A549 (cell line): Measurements from ENCODE around the gene PDZD7. TPM values are rescaled to one million over a fixed set of nuclear protein-coding genes. Genes with fewer than 3 reads are reported as not detected.

Source experiments
- ATAC-seq, 2 experiments: fragments of 200-7000 bp in 1 of 2; fragments of >200 bp in 1 of 2; cut with Nextera tagmentation in 1 of 2; cut with Tn5 transposase in 1 of 2; 3 replicates each; pipeline versions ENCODE4 v1.8.0 to v1.9.1; 2018 to 2020; ENCODE audit warnings: mild to moderate bottlenecking in 1 of 2, moderate library complexity in 1 of 2
- CTCF ChIA-PET: fragments of 300-600 bp; sonication (Branson Sonifier 250); formaldehyde crosslinking; extraction: SDS; loops from one replicate; lab custom pipeline; 2021; ENCODE audit warnings: antibody characterized with exemption, inconsistent platforms; lab: Yijun Ruan, JAX
- POLR2A ChIA-PET: fragments of 350-600 bp; formaldehyde crosslinking; extraction: SDS; loops from one replicate; lab custom pipeline; 2021; ENCODE audit warnings: antibody characterized with exemption, inconsistent platforms; lab: Yijun Ruan, JAX
- DNase-seq, 2 experiments: peaks; one replicate each; pipeline versions ENCODE4 v3.0.0 to v3.0.0-alpha.2; 2011 to 2016; ENCODE audit warnings: low read depth in 1 of 2, low spot score in 1 of 2
- FAIRE-seq: peaks from 2 replicates; lab custom pipeline; 2011; peaks lifted over from hg19 to GRCh38; lab: Jason Lieb, UNC
- H3K27ac ChIP-seq, 2 experiments: fragments of >200 bp; sonication (Bioruptor Twin); formaldehyde crosslinking; 3 replicates each; pipeline ENCODE4 v1.5.1; 2016 to 2017
- H3K4me1 ChIP-seq: fragments of >200 bp; sonication (Bioruptor Twin); formaldehyde crosslinking; 3 replicates; pipeline ENCODE4 v1.6.1; 2016
- H3K4me2 ChIP-seq: fragments of >200 bp; sonication (Bioruptor Twin); formaldehyde crosslinking; 3 replicates; pipeline ENCODE4 v1.6.1; 2016
- H3K4me3 ChIP-seq: fragments of >200 bp; sonication (Bioruptor Twin); formaldehyde crosslinking; 3 replicates; pipeline ENCODE4 v1.5.1; 2016
- H3K9me3 ChIP-seq: fragments of >200 bp; sonication (Bioruptor Twin); formaldehyde crosslinking; 3 replicates; pipeline ENCODE4 v1.6.1; 2016
- CBX2 ChIP-seq: fragments of 200-600 bp; sonication (generic); IDR thresholded peaks from 2 replicates; pipeline ENCODE4 v1.6.1; 2016; ENCODE audit warnings: low read depth, mild to moderate bottlenecking, borderline replicate concordance
- FOSL2 ChIP-seq, 2 experiments: fragments of 450-650 bp in 1 of 2; fragments of >200 bp in 1 of 2; sonication (Bioruptor Twin) in 1 of 2; formaldehyde crosslinking; IDR thresholded peaks; 2 replicates each; pipeline versions ENCODE4 v1.5.0 to v1.6.1; 2016 to 2020; ENCODE audit warnings: mild to moderate bottlenecking in 1 of 2, moderate library complexity in 1 of 2
- FOXS1 ChIP-seq: fragments of 250-450 bp; sonication (Bioruptor Pico); IDR thresholded peaks from 2 replicates; pipeline ENCODE4 v1.5.0; 2020; ENCODE audit warnings: mild to moderate bottlenecking, moderate library complexity
- HDAC2 ChIP-seq: fragments of 200-600 bp; sonication (generic); IDR thresholded peaks from 2 replicates; pipeline ENCODE4 v1.6.1; 2016
- HEYL ChIP-seq: fragments of 250-450 bp; sonication (Bioruptor Pico); IDR thresholded peaks from 2 replicates; pipeline ENCODE4 v1.8.0; 2021; ENCODE audit warnings: mild to moderate bottlenecking, moderate library complexity
- HOXB13 ChIP-seq: fragments of 250-450 bp; sonication (Bioruptor Pico); IDR thresholded peaks from 2 replicates; pipeline ENCODE4 v1.5.0; 2020; ENCODE audit warnings: low read depth, mild to moderate bottlenecking, moderate library complexity
- JUNB ChIP-seq: fragments of >200 bp; sonication (Bioruptor Twin); formaldehyde crosslinking; IDR thresholded peaks from 2 replicates; pipeline ENCODE4 v1.6.1; 2016
- MAZ ChIP-seq: fragments of 150-350 bp; IDR thresholded peaks from 2 replicates; pipeline ENCODE4 v1.6.1; 2014; ENCODE audit warnings: antibody characterized with exemption, low read depth, low read length, borderline replicate concordance
- NR3C1 ChIP-seq: fragments of >200 bp; sonication (Bioruptor Twin); formaldehyde crosslinking; IDR thresholded peaks from 3 replicates; pipeline ENCODE4 v1.6.1; 2017
- RAD21 ChIP-seq, 2 experiments: fragments of >200 bp in 1 of 2; sonication (Bioruptor Twin) in 1 of 2; formaldehyde crosslinking in 1 of 2; IDR thresholded peaks in 1 of 2; conservative IDR thresholded peaks in 1 of 2; 2 replicates in 1 of 2; 3 replicates in 1 of 2; pipeline ENCODE4 v1.6.1; 2012 to 2018; ENCODE audit warnings: inconsistent platforms in 1 of 2
- SMC3 ChIP-seq: fragments of >200 bp; sonication (Bioruptor Twin); formaldehyde crosslinking; IDR thresholded peaks from 3 replicates; pipeline ENCODE4 v1.6.1; 2018; ENCODE audit warnings: inconsistent platforms
- SREBF2 ChIP-seq: fragments of 450-650 bp; IDR thresholded peaks from 2 replicates; pipeline ENCODE4 v1.6.1; 2014; ENCODE audit warnings: mild to moderate bottlenecking, moderate library complexity
- ZC3H11A ChIP-seq: fragments of 450-650 bp; IDR thresholded peaks from 2 replicates; pipeline ENCODE4 v1.6.1; 2014; ENCODE audit warnings: antibody characterized with exemption, mild to moderate bottlenecking
- WGBS: methylation state at CpG from one replicate; pipeline ENCODE4 v1.1.6; 2017; ENCODE audit errors: missing lambda C conversion rate; 5-methylcytosine and 5-hydroxymethylcytosine counted together
- polyA plus RNA-seq, 4 experiments: library from polyadenylated mRNA; depleted of rRNA in 3 of 4; stranded (reverse); fragments of >200 nt; fragmentation: RNase III in 1 of 4; extraction: RNeasy Plus Mini Kit Qiagen cat#74134 plus additional on column Dnase treatment in 1 of 4; gene quantifications; 2 replicates in 3 of 4; 3 replicates in 1 of 4; pipeline ENCODE4 v1.2.3, GENCODE V29; 2011 to 2017
- TF ChIP-seq, protein P1 (sequence below): IDR thresholded peaks from 2 replicates; pipeline ENCODE4 v1.6.1; 2012
- TF ChIP-seq, protein P2 (sequence below): fragments of >200 bp; sonication (Bioruptor Twin); formaldehyde crosslinking; IDR thresholded peaks from 3 replicates; pipeline ENCODE4 v1.5.1; 2016
- TF ChIP-seq, protein P3 (sequence below): IDR thresholded peaks from 2 replicates; pipeline ENCODE4 v1.6.1; 2012; ENCODE audit warnings: low read depth, borderline replicate concordance
- TF ChIP-seq, protein P4 (sequence below): IDR thresholded peaks from 2 replicates; pipeline ENCODE4 v1.6.1; 2012
- TF ChIP-seq, protein P5 (sequence below): fragments of >200 bp; sonication (Bioruptor Twin); formaldehyde crosslinking; IDR thresholded peaks from 2 replicates; pipeline ENCODE4 v1.6.1; 2016

Gene PDZD7
- polyA plus RNA-seq, 2 of the 4 experiments (the other 2 are of a cell fraction), result 0.21 to 0.56 TPM

DNA sequence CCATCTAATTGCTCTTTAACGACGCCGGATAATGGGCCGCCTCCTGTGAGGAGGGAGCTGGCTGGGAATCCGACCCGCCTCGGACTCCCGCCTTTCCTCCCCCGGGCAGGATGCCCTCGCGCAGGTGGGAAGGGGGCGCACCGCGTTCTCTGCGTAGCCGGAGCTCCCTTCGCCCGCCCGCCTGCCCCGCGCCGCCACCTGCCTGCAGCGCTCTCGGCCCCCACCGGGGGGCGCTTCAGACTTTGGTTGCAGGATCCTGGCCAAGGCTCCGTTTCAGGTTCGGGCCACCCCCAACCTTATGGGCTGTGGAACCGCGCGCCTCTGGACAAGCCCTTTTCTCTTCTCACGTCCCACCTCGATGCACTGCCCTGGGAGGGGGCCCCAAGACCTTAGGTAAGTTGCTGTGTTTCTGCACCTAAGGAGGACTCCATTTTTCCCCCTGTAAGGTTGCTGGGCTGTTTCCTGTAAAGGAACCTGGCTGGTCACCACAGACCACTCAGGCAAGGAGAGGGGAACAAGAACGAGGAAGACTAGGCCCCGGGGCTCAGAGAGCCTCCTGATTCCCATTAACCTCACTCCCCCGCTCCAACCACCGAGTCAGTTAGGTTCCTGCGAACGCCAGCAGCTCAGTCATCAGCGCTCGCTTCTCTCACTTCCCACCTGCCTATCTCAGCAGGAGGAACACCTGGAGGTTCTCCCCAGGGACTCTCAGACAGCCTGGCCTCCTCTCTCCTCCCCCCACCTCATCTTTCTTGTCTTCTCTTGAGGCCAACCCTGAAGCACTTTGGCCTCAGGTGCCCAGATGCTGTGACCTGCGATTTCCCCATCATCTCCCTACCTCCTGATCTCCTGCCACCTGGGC, 19.5 kb upstream of the PDZD7 start:
- peaks cover 24% of the 10 kb centered on the region for H3K4me1 ChIP-seq
- FAIRE-seq (no peak), DNase-seq (peak in 1 of 2 experiments; percentile 50), ATAC-seq (peak; percentile 83 to 93)
- CTCF ChIA-PET, result interaction anchor here (0.6 to 65.1 kb wide), 18 partner anchors 7 to 747 kb away, joined by 3 to 2364 read pairs (median 4); partner anchors contain the start of genes KAZALD1, LZTS2, PDZD7 and SFXN3
- no peak for TF ChIP-seq ZC3H11A
- no peak for TF ChIP-seq SREBF2
- TF ChIP-seq, protein P1, sequence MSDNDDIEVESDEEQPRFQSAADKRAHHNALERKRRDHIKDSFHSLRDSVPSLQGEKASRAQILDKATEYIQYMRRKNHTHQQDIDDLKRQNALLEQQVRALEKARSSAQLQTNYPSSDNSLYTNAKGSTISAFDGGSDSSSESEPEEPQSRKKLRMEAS, result 0 out of 2 replicates have a peak, but pooled peaks have one; percentile 37
- no peak for TF ChIP-seq JUNB
- TF ChIP-seq, protein P2, sequence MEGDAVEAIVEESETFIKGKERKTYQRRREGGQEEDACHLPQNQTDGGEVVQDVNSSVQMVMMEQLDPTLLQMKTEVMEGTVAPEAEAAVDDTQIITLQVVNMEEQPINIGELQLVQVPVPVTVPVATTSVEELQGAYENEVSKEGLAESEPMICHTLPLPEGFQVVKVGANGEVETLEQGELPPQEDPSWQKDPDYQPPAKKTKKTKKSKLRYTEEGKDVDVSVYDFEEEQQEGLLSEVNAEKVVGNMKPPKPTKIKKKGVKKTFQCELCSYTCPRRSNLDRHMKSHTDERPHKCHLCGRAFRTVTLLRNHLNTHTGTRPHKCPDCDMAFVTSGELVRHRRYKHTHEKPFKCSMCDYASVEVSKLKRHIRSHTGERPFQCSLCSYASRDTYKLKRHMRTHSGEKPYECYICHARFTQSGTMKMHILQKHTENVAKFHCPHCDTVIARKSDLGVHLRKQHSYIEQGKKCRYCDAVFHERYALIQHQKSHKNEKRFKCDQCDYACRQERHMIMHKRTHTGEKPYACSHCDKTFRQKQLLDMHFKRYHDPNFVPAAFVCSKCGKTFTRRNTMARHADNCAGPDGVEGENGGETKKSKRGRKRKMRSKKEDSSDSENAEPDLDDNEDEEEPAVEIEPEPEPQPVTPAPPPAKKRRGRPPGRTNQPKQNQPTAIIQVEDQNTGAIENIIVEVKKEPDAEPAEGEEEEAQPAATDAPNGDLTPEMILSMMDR, result peak; percentile 78
- no peak for TF ChIP-seq FOSL2 (IDR thresholded peaks at IDR 0.05)
- no peak for TF ChIP-seq FOSL2 (CRISPR knock-in tag; IDR thresholded peaks at IDR 0.05)
- peak; percentile 71 for TF ChIP-seq SMC3
- TF ChIP-seq, protein P3, sequence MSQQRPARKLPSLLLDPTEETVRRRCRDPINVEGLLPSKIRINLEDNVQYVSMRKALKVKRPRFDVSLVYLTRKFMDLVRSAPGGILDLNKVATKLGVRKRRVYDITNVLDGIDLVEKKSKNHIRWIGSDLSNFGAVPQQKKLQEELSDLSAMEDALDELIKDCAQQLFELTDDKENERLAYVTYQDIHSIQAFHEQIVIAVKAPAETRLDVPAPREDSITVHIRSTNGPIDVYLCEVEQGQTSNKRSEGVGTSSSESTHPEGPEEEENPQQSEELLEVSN, result peak; percentile 65
- peak; percentile 56 to 70 for TF ChIP-seq RAD21 (conservative IDR thresholded peaks at IDR 0.05 in 1 of 2, IDR thresholded peaks at IDR 0.05 in 1 of 2)
- TF ChIP-seq, protein P4, sequence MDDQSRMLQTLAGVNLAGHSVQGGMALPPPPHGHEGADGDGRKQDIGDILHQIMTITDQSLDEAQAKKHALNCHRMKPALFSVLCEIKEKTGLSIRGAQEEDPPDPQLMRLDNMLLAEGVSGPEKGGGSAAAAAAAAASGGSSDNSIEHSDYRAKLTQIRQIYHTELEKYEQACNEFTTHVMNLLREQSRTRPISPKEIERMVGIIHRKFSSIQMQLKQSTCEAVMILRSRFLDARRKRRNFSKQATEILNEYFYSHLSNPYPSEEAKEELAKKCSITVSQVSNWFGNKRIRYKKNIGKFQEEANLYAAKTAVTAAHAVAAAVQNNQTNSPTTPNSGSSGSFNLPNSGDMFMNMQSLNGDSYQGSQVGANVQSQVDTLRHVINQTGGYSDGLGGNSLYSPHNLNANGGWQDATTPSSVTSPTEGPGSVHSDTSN, result no peak
- WGBS, result 24% methylated on average over 28 of the region's 42 CpGs
- POLR2A ChIA-PET, result interaction anchor here (0.6 to 3.6 kb wide), 5 partner anchors 10 to 92 kb away, joined by 3 to 14 read pairs (median 3); partner anchors contain the start of gene KAZALD1
- peak overlapping the region; percentile 37 for H3K4me3 ChIP-seq
- peak overlapping the region; percentile 60 to 81; a peak in 5 of 6 replicates for H3K27ac ChIP-seq
- peak overlapping the region; percentile 95 for H3K4me2 ChIP-seq
- no peaks in the 10 kb centered on the region for H3K9me3 ChIP-seq

DNA sequence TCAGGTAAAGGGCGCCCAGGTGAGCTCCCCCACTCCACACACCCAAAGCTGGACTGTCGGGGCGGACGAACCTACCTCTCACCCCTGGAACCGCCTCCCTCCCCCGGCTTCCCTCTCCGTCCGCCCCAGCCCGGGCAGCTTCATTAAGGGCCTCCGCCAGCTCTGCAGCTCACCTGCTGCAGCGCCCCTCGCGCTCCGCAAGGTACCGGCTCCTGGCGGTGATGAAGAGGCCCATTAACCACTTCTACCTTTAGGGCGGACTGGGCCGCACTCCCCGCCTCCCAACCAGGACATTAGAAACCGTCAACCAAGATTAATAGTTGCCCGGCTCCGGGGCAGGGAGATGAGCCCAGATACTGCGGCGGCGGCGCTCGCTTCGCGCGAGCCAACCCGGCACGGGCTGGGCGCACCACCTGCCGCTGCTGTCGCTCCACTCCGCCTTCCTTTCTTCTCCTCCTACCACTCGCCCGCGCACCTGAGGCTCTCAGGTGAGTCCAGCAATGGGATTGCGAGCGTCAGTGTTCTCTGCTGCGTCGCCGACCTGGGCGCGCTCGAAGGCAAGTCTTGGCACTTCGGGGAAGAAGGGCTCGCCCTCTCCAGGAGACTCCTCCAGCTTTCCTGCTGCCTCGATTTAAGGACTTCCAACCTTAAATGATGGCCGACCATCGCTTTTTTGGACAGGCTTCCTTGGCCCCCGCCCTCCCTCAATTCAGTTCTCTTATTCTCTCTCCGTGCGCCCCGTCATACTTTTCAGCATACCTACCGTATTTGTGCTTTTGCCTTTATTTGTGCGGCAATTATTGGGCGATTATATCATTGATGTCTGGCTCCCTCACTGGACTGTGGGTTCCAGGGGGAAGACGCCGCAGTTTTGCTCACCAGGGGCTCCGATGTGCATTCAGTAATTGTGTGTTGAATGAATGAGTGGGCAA, 17.3 kb upstream of the PDZD7 start:
- H3K4me3 ChIP-seq, result no peak overlapping the region
- no peak for TF ChIP-seq HDAC2
- no peak for TF ChIP-seq SMC3
- TF ChIP-seq HEYL, result no peak
- TF ChIP-seq CBX2, result no peak
- no peak for TF ChIP-seq FOXS1 (CRISPR knock-in tag)
- TF ChIP-seq HOXB13 (CRISPR knock-in tag), result no peak
- TF ChIP-seq, protein P5, sequence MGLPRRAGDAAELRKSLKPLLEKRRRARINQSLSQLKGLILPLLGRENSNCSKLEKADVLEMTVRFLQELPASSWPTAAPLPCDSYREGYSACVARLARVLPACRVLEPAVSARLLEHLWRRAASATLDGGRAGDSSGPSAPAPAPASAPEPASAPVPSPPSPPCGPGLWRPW, result no peak
- no peak for TF ChIP-seq MAZ
- TF ChIP-seq NR3C1, result no peak
- no peak for ATAC-seq
- ChIA-PET CTCF (interaction anchor here (0.5 to 65.1 kb wide), 4 partner anchors 5 to 528 kb away, joined by 3 to 2364 read pairs (median 1184); partner anchors contain the start of genes KAZALD1, LZTS2, PDZD7 and SFXN3), POLR2A (no interaction called here)
- H3K27ac ChIP-seq, result no peak overlapping the region
- H3K4me2 ChIP-seq, result no peak overlapping the region
- H3K9me3 ChIP-seq, result no peaks in the 10 kb centered on the region
- 91% methylated on average over 61 of the region's 62 CpGs for WGBS
- H3K4me1 ChIP-seq, result peaks cover 31% of the 10 kb centered on the region
- FAIRE-seq, result no peak
- no peak for DNase-seq
